Sigmoid colon (tissue), 7 donors: ENCODE data around the gene LAPTM5. TPM values are rescaled to one million over a fixed set of nuclear protein-coding genes. Genes with fewer than 3 reads are reported as not detected.

Experiments
- DNase-seq: peaks from one replicate; pipeline ENCODE4 v3.0.0-alpha.2; 2019
- H3K27ac ChIP-seq, 4 donors: fragments of 200-600 bp; sonication (generic); one replicate each; pipeline ENCODE4 v1.5.1; 2016 to 2019; ENCODE audit warnings: mild to moderate bottlenecking in 1 of 4
- H3K27me3 ChIP-seq, 3 donors: fragments of 200-600 bp; sonication (generic); one replicate each; pipeline ENCODE4 v1.5.1; 2019; ENCODE audit warnings: mild to moderate bottlenecking in 1 of 3
- H3K36me3 ChIP-seq, 4 donors: fragments of 200-600 bp; sonication (generic); one replicate each; pipeline ENCODE4 v1.5.1; 2016 to 2019
- H3K4me1 ChIP-seq, 4 donors: fragments of 200-600 bp; sonication (generic); one replicate each; pipeline ENCODE4 v1.5.1; 2017 to 2019
- H3K4me3 ChIP-seq, 4 donors: fragments of 200-600 bp; sonication (generic); one replicate each; pipeline ENCODE4 v1.5.1; 2017 to 2019; ENCODE audit warnings: mild to moderate bottlenecking in 2 of 4, moderate library complexity in 1 of 4
- H3K9me3 ChIP-seq, 4 donors: fragments of 200-600 bp in 3 of 4; sonication (generic) in 3 of 4; one replicate each; pipeline versions ENCODE4 v1.5.1 to v1.6.1; 2013 to 2019
- CTCF ChIP-seq, 4 experiments: fragments of 450-650 bp in 3 of 4; fragments of 200-600 bp in 1 of 4; IDR thresholded peaks; one replicate each; pipeline ENCODE4 v1.5.1; 2016 to 2019; ENCODE audit warnings: antibody characterized with exemption in 4 of 4, mild to moderate bottlenecking in 3 of 4, moderate library complexity in 2 of 4
- EP300 ChIP-seq, 4 donors: sonication (generic); formaldehyde crosslinking; IDR thresholded peaks; one replicate each; pipeline ENCODE4 v1.6.1; 2017; ENCODE audit warnings: antibody characterized with exemption in 4 of 4
- POLR2A ChIP-seq, 2 donors: fragments of 450-650 bp; IDR thresholded peaks; one replicate each; pipeline ENCODE4 v1.6.1; 2016; ENCODE audit warnings: antibody characterized with exemption in 2 of 2, mild to moderate bottlenecking in 2 of 2, moderate library complexity in 2 of 2
- POLR2AphosphoS5 ChIP-seq, 4 donors: sonication (generic); formaldehyde crosslinking; IDR thresholded peaks; one replicate each; pipeline ENCODE4 v1.6.1; 2017; ENCODE audit warnings: antibody characterized with exemption in 4 of 4
- WGBS, 2 donors: extraction: QIAGEN DNeasy Blood & Tissue Kit; methylation state at CpG; one replicate each; pipeline ENCODE4 v1.1.7; 2013; 5-methylcytosine and 5-hydroxymethylcytosine counted together
- intact Hi-C: fragments of 100-400 bp; cut with DNase I; formaldehyde crosslinking; loops from one replicate; pipeline ENCODE4 v1.15.1; 2023
- polyA plus RNA-seq, 3 donors: library from polyadenylated mRNA; stranded (reverse); fragments of 200-250 nt; gene quantifications; one replicate each; pipeline ENCODE4 v1.2.3, GENCODE V29; 2013
- total RNA-seq, 4 donors: library from RNA; depleted of rRNA; stranded (reverse); fragments of >200 nt; gene quantifications; one replicate each; pipeline ENCODE4 v1.1.0, GENCODE V29; 2016
- donor health status: healthy with polysubstance abuse.
- donor health status: Bipolar disorder and iron deficiency.
- donor health status: healthy.

The LAPTM5 gene
- total and polyA plus RNA-seq, 7 donors = 30.2 to 219 (median 47.4) TPM

GRCh38 chr1:30729901-30730300 lies 27.7 kb downstream of the LAPTM5 start:
- intact Hi-C loops = no loop called here
- H3K27me3 ChIP-seq = no peaks in the 10 kb centered on the region
- WGBS, 2 donors = 70 to 83% methylated on average over 6 of the region's 6 CpGs
- no peak for DNase-seq
- H3K4me1 ChIP-seq = no peaks in the 10 kb centered on the region
- peaks cover 0 to 4% (median 0%) of the 10 kb centered on the region in 4 donors for H3K36me3 ChIP-seq
- H3K4me3 ChIP-seq = no peak overlapping the region
- TF ChIP-seq CTCF (IDR thresholded peaks at IDR 0.05) (no peak), EP300 (IDR thresholded peaks at IDR 0.05) (no peak), POLR2AphosphoS5 (IDR thresholded peaks at IDR 0.05) (no peak), POLR2A (IDR thresholded peaks at IDR 0.05) (no peak)
- H3K9me3 ChIP-seq = no peaks in the 10 kb centered on the region
- no peak overlapping the region for H3K27ac ChIP-seq

DNA sequence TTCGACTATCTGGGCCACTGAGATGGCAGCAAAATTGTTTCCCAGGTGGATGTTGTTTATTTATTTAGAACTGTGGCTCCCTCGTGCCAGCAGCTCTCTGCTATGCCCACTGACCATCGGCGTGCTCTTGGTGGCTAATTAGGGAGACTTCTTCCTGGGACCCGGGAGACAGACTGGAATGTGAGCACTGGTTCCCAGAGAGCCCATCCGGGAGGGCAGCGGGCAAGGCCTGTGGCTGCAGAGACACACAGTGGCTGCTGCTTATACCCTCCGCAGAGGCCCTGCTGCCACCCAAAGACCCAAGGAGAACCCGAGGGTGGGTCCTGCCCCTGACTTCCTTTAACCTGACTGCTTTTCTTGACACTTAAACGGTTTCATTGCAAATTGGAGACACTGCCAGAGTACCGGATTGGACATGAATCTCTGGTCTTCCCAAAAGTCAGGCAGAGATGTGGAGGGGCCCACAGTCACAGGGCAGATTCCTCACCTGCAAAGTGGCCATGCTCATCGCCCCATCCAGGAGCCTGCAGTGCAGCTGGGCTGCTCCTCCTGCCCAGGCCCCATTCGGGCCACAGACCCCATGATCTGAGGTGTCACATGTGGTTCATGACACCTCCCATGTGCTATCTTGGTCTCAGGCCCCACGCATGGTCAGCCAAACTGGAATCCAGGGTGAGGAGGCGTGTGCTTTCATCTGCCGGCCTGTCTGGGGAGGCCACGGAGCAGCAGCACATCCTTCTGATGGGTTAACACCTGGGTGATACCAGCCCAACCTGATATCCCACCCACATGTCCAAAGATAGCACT lies 28.5 kb downstream of the LAPTM5 start:
- no peak for TF ChIP-seq EP300 (IDR thresholded peaks at IDR 0.05)
- intact Hi-C loops = no loop called here

GRCh38 chr1:30728340-30728739 lies 29.2 kb downstream of the LAPTM5 start:
- Histone ChIP-seq H3K27ac (no peak overlapping the region), H3K4me1 (no peaks in the 10 kb centered on the region), H3K36me3 (peaks cover 0 to 4% (median 0%) of the 10 kb centered on the region in 4 donors), H3K4me3 (no peak overlapping the region), H3K27me3 (no peaks in the 10 kb centered on the region), H3K9me3 (no peaks in the 10 kb centered on the region)
- DNase-seq = no peak
- TF ChIP-seq EP300 (IDR thresholded peaks at IDR 0.05) (no peak), POLR2A (IDR thresholded peaks at IDR 0.05) (no peak), CTCF (IDR thresholded peaks at IDR 0.05) (no peak), POLR2AphosphoS5 (IDR thresholded peaks at IDR 0.05) (no peak)
- intact Hi-C loops = no loop called here
- WGBS, 2 donors = 78 to 88% methylated on average over 8 of the region's 8 CpGs

More for the DNA sequence above, 28.5 kb downstream of the LAPTM5 start:
- DNase-seq = no peak
- no peak overlapping the region for H3K4me3 ChIP-seq
- no peak overlapping the region for H3K27ac ChIP-seq
- WGBS, 2 donors = 72 to 83% methylated on average over 17 of the region's 17 CpGs
- no peaks in the 10 kb centered on the region for H3K4me1 ChIP-seq
- no peaks in the 10 kb centered on the region for H3K9me3 ChIP-seq
- H3K27me3 ChIP-seq = no peaks in the 10 kb centered on the region
- peaks cover 0 to 4% (median 0%) of the 10 kb centered on the region in 4 donors for H3K36me3 ChIP-seq

GRCh38 chr1:30727824-30728223 lies 29.8 kb downstream of the LAPTM5 start:
- WGBS, 2 donors = 87 to 93% methylated on average over 2 of the region's 2 CpGs

More at GRCh38 chr1:30727824-30728223, 29.8 kb downstream of the LAPTM5 start:
- no peak overlapping the region for H3K27ac ChIP-seq
- DNase-seq = no peak
- no peaks in the 10 kb centered on the region for H3K4me1 ChIP-seq
- TF ChIP-seq CTCF (IDR thresholded peaks at IDR 0.05) (no peak), POLR2AphosphoS5 (IDR thresholded peaks at IDR 0.05) (no peak)
- intact Hi-C loops = no loop called here
- peaks cover 0 to 4% (median 0%) of the 10 kb centered on the region in 4 donors for H3K36me3 ChIP-seq
- H3K4me3 ChIP-seq = no peak overlapping the region
- H3K27me3 ChIP-seq = no peaks in the 10 kb centered on the region
- H3K9me3 ChIP-seq = no peaks in the 10 kb centered on the region
